Measurements from ENCODE around the gene PRKD1.
"Not testable (repeated sequence)": the region's sequence is repeated elsewhere in the genome, so short reads cannot be mapped to it uniquely, and the experiment has no call there.

PRKD1 gene

GRCh38 chr14:29740491-29740890 lies 187.2 kb downstream of the PRKD1 start:
- no peak for DNase-seq (ENCODE audit: low read depth)

- no peak for DNase-seq (ENCODE audit: low read depth)
Measured at GRCh38 chr14:29738950-29739349, 188.7 kb downstream of the PRKD1 start.

DNA sequence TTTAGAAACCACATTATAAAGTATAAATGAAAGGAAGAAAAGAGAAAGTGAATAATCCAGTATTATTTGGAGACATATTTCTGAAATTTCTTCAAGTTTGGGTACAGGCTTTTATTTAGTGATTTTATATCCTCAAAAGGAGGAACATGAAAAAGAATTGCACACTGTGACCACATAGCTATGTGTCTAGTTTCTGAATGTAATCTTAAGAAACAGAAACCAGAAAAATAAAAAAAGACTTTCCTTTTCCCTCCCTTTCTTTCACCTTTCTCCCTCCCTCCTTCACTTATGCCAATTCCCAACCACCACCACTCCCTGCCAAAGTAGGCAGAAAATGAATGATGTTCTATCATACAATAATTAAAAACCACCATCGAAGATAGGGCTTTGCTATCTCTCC lies 189.6 kb downstream of the PRKD1 start:
- DNase-seq (ENCODE audit: low read depth): no peak

- DNase-seq (ENCODE audit: low read depth): no peak
Measured at GRCh38 chr14:29735459-29735858, 192.2 kb downstream of the PRKD1 start.

- no peak for DNase-seq (ENCODE audit: low read depth)
Measured at GRCh38 chr14:29734732-29735131, 192.9 kb downstream of the PRKD1 start.

DNA sequence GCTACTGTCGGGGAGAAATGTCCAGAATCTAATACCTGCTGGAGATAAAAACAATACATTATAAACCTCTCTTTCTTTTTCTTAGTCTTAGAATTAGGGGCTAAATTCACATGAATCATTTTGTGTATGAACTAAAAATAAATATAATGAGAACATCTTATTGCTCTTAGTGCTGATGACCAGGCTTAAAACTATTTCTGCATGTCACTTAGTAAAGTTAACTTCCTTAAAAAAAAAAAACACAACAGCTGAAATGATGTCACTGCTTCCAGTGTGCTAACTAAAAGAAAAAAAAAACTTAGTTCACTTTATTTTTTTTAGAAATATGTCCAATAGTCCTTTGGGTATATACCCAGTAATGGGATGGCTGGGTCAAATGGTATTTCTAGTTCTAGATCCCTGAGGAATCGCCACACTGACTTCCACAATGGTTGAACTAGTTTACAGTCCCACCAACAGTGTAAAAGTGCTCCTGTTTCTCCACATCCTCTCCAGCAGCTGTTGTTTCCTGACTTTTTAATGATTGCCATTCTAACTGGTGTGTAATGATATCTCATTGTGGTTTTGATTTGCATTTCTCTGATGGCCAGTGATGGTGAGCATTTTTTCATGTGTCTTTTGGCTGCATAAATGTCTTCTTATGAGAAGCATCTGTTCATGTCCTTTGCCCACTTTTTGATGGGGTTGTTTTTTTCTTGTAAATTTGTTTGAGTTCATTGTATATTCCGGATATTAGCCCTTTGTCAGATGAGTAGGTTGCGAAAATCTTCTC lies 200.9 kb downstream of the PRKD1 start:
- DNase-seq (ENCODE audit: low read depth): not testable (repeated sequence)

- DNase-seq (ENCODE audit: low read depth): no peak
Measured at GRCh38 chr14:29724991-29725390, 202.7 kb downstream of the PRKD1 start.

DNA sequence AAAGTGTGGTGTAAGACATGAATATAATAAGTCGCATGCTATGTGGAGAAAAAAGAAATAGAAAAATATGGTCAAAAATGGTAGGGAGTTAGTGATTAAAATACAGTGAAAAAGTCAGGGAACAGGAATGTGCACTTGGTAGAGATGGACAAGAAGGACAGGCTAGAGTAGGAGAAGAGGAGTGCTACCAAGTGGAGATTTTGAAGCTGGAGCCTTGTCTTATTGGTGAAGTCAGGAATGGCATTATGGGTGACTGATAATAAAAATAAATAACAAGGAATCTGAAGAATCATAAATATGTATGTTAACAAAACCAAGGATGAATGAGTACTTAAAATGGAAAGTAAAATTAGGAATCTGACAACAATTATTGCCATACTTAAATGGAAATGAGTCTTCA lies 204.8 kb downstream of the PRKD1 start:
- no peak for DNase-seq (ENCODE audit: low read depth)

GRCh38 chr14:29721586-29721985 lies 206.1 kb downstream of the PRKD1 start:
- no peak for DNase-seq (ENCODE audit: low read depth)

- no peak for DNase-seq (ENCODE audit: low read depth)
Measured at GRCh38 chr14:29717901-29718300, 209.7 kb downstream of the PRKD1 start.

DNA sequence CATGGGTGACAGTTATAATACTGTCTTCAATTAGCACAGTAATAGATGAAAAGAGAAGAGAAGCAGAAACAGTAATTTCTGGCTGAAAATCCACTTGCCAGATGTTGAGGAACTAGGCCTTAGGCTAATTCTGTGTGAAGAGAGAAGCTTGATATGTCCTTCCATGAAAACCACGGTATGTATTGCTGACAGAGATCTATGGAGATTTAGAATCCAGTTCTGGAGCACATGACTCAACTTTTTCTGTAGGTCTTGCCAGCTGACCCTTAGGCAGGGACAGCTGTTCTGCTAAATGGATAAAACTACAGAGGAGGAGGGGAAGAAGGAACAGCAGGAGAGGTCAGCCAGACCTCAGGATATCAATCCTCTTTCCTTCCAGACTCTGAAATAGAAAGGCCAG lies 211.5 kb downstream of the PRKD1 start:
- DNase-seq (ENCODE audit: low read depth): no peak

- DNase-seq (ENCODE audit: low read depth): no peak
Measured at GRCh38 chr14:29712601-29713000, 215.0 kb downstream of the PRKD1 start.

DNA sequence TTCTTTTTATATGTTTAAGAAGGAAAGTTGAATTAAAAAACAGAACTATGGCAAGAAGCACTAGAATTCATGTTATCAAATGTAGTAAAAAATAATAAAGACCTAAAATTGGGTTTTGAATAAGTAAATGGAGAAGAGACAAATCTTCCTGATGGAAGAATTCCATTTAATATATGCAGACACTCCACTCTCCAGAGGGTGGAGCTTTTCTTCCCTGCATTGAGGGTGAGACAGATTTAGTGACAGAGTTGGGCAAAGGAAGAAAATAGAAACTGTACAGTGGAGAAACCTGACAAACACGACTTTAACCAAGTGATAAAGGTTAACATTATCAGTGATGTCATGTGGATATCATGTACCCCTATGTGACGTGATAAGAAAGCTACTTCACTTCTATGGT lies 217.6 kb downstream of the PRKD1 start:
- no peak for DNase-seq (ENCODE audit: low read depth)

DNA sequence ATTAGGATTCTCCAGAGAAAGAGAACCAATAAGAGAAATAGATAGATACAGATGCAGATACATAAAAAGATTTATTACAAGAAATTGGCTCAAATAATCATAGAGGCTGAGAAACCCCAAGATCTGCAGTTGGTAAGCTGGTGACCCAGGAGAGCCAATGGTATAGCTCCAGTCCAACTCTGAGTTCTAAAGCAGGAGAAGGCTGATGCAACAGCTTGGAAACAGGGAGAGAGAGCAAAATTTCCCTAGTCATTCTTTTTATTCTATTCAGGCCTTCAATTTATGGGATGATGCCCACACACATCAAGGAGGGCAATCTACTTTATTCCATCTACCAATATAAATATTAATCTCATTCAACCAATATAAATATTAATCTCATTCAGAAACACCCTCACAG lies 218.2 kb downstream of the PRKD1 start:
- no peak for DNase-seq (ENCODE audit: low read depth)

GRCh38 chr14:29706700-29707099 lies 220.9 kb downstream of the PRKD1 start:
- no peak for DNase-seq (ENCODE audit: low read depth)

DNA sequence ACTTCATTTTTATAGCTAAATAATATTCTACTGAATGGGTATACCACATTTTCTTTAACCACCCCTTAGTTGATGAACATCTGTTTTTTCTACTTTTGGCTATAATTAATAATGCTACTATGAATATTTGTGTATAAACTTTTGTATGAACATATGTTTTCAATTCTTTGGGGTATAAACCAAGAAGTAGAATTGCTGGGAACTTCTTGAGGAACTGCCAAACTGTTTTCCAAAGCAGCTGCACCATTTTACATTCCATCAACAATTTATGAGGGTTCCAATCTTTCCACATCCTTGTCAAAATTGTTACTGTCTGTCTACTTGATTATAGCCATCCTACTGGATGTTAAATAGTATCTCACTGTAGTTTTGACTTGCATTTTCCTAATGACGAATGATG lies 221.8 kb downstream of the PRKD1 start:
- no peak for DNase-seq (ENCODE audit: low read depth)

GRCh38 chr14:29689597-29689996 lies 238.1 kb downstream of the PRKD1 start:
- DNase-seq (ENCODE audit: low read depth): not testable (repeated sequence)

DNA sequence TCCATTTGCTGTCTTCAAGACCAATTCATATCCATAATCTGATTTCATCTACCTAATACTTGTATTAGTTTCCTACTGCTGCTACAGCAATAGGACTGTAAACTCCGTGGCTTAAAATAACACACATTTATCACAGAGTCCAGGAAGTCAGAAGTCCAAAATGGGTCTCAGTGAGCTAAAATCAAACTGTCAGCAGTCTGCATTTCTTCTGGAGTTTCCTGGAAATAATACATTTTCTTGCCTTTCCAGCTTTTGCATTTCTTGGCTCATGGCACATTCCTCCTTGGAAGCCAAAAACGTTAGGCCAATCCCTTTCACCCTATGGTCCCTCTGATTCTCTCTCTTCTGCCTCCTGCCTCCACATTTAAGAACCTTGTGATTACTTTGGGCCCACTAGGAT lies 239.8 kb downstream of the PRKD1 start:
- no peak for DNase-seq (ENCODE audit: low read depth)

- no peak for DNase-seq (ENCODE audit: low read depth)
Measured at GRCh38 chr14:29687071-29687765, 240.4 kb downstream of the PRKD1 start.

GRCh38 chr14:29684926-29685325 lies 242.7 kb downstream of the PRKD1 start:
- no peak for DNase-seq (ENCODE audit: low read depth)

- no peak for DNase-seq (ENCODE audit: low read depth)
Measured at GRCh38 chr14:29682789-29683188, 244.9 kb downstream of the PRKD1 start.

- DNase-seq (ENCODE audit: low read depth): no peak
Measured at GRCh38 chr14:29681316-29681715, 246.3 kb downstream of the PRKD1 start.

GRCh38 chr14:29674566-29675285 lies 252.9 kb downstream of the PRKD1 start:
- DNase-seq (ENCODE audit: low read depth): no peak

All from stimulated activated CD8-positive, alpha-beta memory T cell treated with anti-CD3 and anti-CD28 coated beads, Interleukin-15, amount 100 ng/mL, for 1 hour (primary cell).